T1000 (cell line): ENCODE results near the gene BAIAP2L1.
"Not testable (repeated sequence)": the region's sequence is repeated elsewhere in the genome, so short reads cannot be mapped to it uniquely, and the experiment has no call there.

ENCODE experiments used
- DNase-seq: peaks from one replicate; lab custom pipeline; 2025; ENCODE audit warnings: mixed read lengths; lab: John Stamatoyannopoulos, UW

Gene BAIAP2L1

DNA sequence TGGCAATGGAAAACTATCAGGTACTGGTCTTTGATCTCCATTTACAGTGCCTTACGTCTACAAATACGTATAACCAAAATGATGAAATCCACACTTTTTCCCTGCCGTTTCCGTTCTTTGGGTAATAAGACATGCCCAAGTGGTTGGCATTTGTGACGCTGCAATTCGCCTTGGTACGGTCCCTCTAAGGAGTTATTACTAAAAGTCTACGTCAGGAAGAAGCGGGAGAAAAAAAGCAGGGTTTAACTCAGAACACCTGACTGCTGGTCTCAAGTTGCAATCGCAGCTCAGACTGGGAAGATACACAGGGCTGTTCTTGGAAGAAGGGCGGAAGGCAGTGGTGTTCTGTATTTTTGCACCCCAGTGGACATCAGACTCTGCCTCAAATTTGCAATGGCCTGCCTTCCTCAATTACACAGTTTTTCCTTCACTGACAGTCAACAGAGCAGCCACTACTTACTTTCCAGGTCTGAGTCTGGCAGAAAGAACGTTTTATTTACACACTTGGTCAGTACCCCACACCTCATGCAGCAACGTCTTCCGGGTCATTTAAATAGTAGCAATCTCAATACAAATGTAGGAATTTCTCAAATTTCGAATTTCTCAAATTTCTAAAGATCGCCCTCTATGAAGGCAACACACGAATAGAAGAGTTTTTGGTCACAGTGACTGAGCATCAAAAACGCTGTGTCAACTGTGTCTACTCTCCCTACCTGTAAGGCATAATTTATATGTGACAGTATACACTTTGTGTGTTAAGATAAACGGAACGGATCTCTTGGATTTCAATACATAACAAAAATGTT lies 2.1 kb downstream of the BAIAP2L1 start:
- no peak for DNase-seq

DNA sequence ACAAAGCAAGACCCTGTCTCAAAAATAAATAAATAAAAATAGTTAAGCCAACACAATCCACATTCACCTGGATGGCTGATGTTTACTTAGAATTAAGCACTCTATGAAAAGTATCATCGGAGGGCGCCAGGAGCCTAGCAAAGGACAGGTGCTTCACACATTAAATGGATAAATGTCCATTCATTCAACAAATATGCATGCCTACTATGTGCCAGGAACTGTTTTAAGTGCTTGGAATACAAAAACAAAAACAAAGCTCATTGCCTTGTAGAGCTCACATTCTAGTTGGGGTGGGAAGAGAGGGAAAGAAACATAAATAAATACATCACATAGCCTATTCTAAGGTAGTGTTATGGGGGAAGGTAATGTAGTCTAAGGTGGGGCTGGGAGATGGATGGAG lies 4.1 kb downstream of the BAIAP2L1 start:
- DNase-seq = no peak

GRCh38 chr7:98395951-98396350 lies 4.9 kb downstream of the BAIAP2L1 start:
- no peak for DNase-seq

DNA sequence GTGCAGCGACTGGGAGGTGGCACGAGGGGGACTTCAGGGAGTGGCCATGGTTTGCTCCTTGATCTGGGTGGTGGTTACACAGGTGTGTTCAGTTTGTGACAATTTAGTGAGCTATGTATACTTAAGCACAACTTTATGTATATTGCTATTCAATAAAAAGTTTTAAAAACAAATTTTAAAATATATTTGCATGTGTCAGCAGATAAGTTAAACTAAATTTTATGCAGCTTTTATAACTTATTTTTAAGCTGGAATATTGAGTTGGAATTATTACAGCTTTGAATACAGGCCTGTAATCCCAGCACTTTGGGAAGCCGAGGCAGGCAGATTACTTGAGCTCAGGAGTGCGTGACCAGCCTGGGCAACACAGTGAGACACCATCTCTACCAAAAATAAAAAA lies 5.4 kb downstream of the BAIAP2L1 start:
- no peak for DNase-seq

DNA sequence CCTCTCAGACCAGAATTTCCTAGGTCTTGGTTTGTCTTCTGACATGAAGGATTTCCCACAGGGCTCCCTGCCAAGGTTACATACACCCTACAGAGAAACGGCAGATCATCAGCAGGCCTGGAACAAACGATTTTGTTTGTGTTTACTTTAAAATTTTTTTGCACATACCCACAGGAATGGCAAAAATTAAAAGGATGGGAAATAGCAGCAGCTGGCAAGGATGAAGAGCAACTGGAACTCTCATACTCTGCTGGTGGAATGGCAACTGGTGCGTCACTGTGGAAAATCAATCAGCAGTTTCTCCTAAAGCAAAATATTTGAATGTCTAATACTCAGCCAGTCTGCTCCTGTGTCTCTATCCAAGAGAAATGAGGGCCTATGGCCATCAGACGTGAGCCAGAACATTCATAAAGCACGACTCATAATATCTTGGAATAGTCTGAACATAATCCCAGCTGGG lies 6.5 kb downstream of the BAIAP2L1 start:
- peak; percentile 24 for DNase-seq

DNA sequence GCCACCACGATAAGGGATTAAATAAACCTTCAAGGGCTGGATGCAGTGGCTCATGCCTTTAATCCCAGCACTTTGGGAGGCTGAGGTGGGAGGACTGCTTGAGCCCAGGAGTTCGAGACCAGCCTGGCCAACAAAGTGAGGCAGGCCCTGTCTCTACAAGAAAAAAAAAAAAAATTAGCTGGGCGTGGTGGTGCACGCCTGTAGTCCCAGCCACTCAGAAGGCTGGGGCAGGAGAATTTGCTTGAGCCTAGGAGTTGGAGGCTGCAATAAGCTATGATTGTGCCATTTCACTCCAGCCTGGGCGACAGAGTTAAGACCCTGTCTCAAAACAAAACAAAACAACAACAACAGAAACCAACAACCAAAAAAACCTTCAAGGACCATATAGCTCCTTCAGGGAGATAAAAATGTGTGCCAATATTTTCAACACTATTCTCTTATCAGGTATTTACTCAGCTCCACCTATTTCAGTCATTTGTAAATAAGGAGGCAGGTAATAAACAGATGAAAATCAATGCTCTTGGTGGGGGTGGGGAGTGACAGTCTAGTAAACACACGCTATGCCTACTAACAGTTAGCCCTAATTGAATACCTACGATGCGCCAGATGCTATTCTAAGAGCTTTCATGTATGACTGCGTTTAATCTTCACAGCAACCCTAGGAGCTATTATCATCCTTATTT lies 13.2 kb downstream of the BAIAP2L1 start:
- DNase-seq = no peak

GRCh38 chr7:98387131-98387530 lies 13.8 kb downstream of the BAIAP2L1 start:
- no peak for DNase-seq

DNA sequence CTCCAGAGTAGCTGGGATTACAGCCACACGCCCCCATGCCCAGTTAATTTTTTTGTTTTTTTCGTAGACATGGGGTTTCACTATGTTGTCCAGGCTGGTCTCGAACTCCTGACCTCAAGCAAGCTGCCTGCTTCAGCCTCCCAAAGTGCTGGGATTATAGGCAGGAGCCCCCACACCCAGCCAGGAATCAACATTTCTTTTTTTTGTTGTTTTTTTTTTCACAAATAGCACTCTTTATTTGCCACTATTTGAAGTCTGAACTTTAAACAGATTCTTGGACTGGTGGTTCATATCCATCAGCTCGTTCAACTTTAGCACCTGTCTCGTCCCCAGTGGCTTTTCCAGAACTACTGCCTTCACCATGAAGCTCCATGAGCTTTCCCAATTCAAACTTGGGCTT lies 15.4 kb downstream of the BAIAP2L1 start:
- not testable (repeated sequence) for DNase-seq

DNA sequence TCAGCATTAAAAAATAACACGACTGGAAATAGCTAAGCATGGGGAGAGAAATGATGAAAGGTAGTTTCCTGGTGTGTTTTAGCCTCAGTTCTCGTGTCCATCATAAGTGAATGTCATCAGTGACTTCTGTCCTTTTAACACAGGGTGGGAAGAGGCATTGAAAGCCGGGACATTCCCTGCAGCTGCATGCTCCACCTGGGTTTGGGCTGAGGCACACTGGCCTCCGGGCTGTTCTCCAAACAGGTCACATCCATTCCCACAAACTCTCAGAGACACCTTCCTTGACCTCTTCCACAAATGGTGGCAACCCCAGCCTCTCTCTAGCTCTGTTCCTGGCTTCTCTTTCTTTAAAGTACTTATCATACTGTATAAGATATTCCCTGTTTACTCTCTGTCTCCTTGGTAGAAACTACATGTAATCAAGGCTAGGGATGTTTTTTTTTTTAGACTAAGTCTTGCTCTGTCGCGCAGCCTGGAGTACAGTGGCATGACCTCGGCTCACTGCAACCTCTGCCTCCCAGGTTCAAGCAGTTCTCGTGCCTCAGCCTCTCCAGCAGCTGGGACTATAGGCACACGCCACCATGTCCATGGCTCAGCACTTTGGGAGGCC lies 22.6 kb downstream of the BAIAP2L1 start:
- no peak for DNase-seq

DNA sequence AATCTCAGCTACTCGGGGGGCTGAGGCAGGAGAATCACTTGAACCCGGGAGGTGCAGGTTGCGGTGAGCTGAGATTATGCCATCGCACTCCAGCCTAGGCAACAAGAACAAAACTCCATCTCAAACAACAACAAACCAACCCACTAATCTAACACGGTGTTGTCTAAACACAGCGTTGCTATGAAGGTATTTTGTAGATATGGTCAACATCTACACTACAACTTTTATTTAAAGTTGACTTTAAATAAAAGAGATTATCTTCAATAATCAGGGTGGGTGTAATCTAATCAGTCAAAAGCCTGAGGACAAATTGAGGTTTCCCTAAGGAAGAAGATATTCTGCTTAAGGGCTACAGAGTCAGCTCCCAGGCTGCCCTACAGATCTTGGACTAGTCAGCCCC lies 24.2 kb downstream of the BAIAP2L1 start:
- DNase-seq = no peak

GRCh38 chr7:98375664-98376063 lies 25.2 kb downstream of the BAIAP2L1 start:
- no peak for DNase-seq

- no peak for DNase-seq
Measured at GRCh38 chr7:98374285-98374680, 26.6 kb downstream of the BAIAP2L1 start.

DNA sequence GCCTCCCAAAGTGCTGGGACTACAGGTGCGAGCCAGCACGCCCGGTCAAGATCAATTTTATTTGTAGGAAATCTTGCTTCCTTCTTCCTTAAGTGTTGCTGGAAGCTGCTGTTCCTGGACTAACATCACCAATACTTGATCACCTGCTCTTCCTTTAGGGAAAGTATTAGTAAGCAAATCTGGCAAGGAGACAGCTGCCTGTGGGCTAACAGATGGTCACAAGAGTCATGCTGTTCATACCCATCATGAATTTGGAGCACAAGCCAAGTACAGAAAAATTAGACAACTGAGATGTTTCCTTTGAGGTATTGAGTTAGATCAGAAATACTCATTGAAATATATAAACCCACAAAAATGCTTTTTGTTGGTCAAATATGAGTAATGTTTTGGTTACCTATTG lies 27.9 kb downstream of the BAIAP2L1 start:
- DNase-seq = no peak

- no peak for DNase-seq
Measured at GRCh38 chr7:98369726-98370125, 31.2 kb downstream of the BAIAP2L1 start.

DNA sequence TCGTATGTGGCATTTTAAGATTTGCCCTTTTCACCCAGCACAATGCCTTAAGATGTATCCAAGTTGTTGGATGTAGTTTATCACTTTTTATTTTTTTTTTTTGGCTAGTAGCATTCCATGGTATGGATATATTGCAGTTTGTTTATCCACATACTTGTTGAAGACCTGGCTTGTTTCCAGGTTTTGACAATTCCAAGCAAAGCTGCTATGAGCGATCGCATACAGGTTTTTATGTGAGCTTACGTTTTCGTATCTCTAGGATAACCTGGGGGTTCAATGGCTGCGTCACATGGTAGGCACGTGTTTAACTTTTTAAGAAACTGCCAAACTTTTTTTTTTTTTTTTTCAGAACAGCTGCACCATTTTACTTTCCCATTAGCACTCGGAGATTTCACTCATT lies 32.2 kb downstream of the BAIAP2L1 start:
- no peak for DNase-seq

DNA sequence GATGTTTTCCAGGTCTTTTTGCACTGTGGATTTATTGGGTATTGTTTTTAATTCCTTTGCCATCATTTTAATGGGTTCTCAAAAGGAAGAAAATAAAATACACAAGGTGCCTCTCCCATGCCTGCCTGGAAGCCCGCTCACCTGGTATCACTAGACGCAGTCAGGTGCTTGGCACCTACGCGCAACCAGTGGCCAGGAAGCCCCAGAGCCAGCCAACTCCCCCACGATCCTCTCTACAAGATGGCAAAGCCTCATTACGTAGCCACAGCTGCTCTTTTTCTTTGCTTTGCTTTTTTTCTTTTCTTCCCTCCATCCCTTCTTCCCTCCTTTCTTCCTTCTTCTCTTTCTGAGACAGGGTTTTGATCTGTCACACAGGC lies 34.3 kb downstream of the BAIAP2L1 start:
- no peak for DNase-seq

GRCh38 chr7:98365863-98366561 lies 34.9 kb downstream of the BAIAP2L1 start:
- no peak for DNase-seq

- no peak for DNase-seq
Measured at GRCh38 chr7:98364220-98364619, 36.7 kb downstream of the BAIAP2L1 start.

DNA sequence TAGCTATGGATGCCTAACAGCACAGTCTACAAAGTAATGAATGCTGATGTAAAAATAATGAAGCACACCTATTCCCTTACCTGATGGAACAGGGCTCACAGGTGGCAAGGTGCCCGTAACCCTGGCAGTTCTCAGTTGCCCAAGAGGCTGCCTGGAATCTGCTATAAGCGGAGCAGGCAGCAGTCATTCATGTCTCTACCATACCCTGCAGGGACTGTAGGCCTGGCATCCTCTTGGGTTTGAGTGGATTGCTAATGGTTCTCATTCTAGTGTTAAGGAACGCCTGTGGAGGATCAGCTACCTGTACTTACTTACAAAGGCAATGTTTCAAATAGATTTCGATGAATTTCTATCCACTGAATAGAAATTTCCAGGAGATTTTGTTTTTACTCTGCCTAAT lies 38.4 kb downstream of the BAIAP2L1 start:
- DNase-seq = no peak

GRCh38 chr7:98360221-98361130 lies 40.4 kb downstream of the BAIAP2L1 start:
- DNase-seq = no peak

DNA sequence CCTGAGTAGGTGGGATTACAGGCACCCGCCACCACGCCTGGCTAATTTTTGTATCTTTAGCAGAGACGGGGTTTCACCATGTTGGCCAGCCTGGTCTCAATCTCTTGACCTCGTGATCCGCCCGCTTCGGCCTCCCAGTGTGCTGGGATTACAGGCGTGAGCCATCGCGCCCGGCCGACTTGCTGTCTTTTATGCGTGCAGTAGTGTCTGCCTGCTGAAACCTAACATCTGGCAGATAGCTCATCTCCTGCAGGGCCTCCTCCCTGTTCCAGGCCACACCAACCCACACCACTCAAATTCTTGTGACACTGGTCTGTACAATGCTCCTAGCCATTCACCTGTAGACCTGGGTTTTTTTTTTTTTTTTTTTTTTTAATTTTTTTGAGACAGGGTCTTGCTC lies 41.5 kb downstream of the BAIAP2L1 start:
- DNase-seq = no peak
